HG03095 (cell line): ENCODE data around the gene PEX10.

ENCODE experiments used
- ATAC-seq: cut with Tn5 transposase; IDR thresholded peaks from one replicate; pipeline ENCODE4 v1.9.1; 2021; ENCODE audit warnings: moderate library complexity; ENCODE audit not compliant: unreplicated experiment

The PEX10 gene

DNA sequence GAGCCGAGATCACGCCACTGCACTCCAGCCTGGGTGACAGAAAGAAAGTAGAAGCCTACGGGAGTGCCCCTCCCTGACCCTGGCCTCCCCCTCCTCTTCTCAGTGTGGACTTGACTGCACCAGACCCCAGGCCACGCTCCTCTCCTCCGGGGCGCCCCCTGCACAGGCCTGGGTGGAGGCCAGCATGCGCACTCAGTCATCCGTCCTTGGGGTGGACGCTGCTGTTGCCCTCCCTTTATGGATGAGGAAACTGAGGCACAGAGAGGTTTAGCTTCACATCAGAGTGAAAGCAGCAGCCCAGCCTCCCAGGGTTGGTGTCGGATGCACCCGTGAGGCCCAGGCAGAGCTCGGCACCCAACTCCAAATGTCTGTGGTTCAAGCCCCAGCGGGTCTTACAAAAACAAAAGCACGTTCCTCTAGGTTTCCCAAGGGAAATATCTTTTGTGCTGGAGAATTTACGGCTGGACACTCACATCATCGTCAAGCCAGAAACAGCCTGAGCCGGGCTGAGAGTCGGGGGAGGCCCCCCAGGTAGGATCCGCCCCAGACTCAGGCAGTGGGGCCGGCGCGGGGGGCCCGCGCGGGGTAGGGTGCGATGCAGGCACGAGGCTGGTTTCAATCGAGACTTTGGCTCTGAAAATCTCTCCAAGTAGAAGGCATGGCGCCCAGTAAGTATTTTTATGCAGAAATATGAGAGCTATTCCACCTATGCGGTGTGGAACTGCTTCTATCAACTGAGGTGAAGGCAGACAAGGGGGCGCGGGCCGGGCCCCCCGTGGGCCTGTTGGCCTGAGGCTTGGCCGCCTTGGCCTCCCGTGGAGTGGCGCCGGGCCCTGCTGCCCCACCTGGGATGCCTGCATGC, 57.6 kb downstream of the PEX10 start:
- ATAC-seq, result no peak
